Parathyroid adenoma (tissue), 2 donors: ENCODE results near the gene KANSL1L.

Experiments
- H2AFZ ChIP-seq: fragments of 300-600 bp; sonication (generic); one replicate; pipeline ENCODE4 v1.7.0; 2017; ENCODE audit warnings: antibody characterized with exemption, mild to moderate bottlenecking
- H3K27ac ChIP-seq: fragments of 300-600 bp; sonication (generic); one replicate; pipeline ENCODE4 v1.7.0; 2017
- H3K27me3 ChIP-seq: fragments of 300-600 bp; sonication (generic); one replicate; pipeline ENCODE4 v1.7.0; 2017; ENCODE audit warnings: low read length; ENCODE audit not compliant: control insufficient read depth, insufficient read depth
- H3K36me3 ChIP-seq: fragments of 300-600 bp; sonication (generic); one replicate; pipeline ENCODE4 v1.7.0; 2017; ENCODE audit warnings: low read length; ENCODE audit not compliant: control insufficient read depth, insufficient read depth
- H3K4me1 ChIP-seq: fragments of 300-600 bp; sonication (generic); one replicate; pipeline ENCODE4 v1.7.0; 2017; ENCODE audit warnings: control low read depth
- H3K4me2 ChIP-seq: fragments of 300-600 bp; sonication (generic); one replicate; pipeline ENCODE4 v1.7.0; 2017; ENCODE audit warnings: low read length
- H3K4me3 ChIP-seq: fragments of 300-600 bp; sonication (generic); one replicate; pipeline ENCODE4 v1.7.0; 2017; ENCODE audit warnings: low read depth, low read length
- H3K79me2 ChIP-seq: fragments of 300-600 bp; sonication (generic); one replicate; pipeline ENCODE4 v1.7.0; 2017; ENCODE audit warnings: control low read depth
- H3K9ac ChIP-seq: fragments of 300-600 bp; sonication (generic); one replicate; pipeline ENCODE4 v1.7.0; 2017; ENCODE audit warnings: mild to moderate bottlenecking
- H3K9me3 ChIP-seq: fragments of 300-600 bp; sonication (generic); one replicate; pipeline ENCODE4 v1.7.0; 2017; ENCODE audit warnings: low read length; ENCODE audit not compliant: control insufficient read depth
- TF ChIP-seq, protein P1 (sequence below): fragments of 300-600 bp; sonication (generic); IDR thresholded peaks from one replicate; pipeline ENCODE4 v1.7.0; 2017; ENCODE audit warnings: antibody characterized with exemption, mild to moderate bottlenecking
- donor health status: primary hyperparathyroidism.

Gene KANSL1L, protein sequence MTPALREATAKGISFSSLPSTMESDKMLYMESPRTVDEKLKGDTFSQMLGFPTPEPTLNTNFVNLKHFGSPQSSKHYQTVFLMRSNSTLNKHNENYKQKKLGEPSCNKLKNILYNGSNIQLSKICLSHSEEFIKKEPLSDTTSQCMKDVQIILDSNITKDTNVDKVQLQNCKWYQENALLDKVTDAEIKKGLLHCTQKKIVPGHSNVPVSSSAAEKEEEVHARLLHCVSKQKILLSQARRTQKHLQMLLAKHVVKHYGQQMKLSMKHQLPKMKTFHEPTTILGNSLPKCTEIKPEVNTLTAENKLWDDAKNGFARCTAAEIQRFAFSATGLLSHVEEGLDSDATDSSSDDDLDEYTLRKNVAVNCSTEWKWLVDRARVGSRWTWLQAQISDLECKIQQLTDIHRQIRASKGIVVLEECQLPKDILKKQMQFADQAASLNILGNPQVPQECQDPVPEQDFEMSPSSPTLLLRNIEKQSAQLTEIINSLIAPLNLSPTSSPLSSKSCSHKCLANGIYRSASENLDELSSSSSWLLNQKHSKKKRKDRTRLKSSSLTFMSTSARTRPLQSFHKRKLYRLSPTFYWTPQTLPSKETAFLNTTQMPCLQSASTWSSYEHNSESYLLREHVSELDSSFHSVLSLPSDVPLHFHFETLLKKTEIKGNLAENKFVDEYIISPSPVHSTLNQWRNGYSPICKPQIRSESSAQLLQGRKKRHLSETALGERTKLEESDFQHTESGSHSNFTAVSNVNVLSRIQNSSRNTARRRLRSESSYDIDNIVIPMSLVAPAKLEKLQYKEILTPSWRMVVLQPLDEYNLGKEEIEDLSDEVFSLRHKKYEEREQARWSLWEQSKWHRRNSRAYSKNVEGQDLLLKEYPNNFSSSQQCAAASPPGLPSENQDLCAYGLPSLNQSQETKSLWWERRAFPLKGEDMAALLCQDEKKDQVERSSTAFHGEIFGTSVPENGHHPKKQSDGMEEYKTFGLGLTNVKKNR

DNA sequence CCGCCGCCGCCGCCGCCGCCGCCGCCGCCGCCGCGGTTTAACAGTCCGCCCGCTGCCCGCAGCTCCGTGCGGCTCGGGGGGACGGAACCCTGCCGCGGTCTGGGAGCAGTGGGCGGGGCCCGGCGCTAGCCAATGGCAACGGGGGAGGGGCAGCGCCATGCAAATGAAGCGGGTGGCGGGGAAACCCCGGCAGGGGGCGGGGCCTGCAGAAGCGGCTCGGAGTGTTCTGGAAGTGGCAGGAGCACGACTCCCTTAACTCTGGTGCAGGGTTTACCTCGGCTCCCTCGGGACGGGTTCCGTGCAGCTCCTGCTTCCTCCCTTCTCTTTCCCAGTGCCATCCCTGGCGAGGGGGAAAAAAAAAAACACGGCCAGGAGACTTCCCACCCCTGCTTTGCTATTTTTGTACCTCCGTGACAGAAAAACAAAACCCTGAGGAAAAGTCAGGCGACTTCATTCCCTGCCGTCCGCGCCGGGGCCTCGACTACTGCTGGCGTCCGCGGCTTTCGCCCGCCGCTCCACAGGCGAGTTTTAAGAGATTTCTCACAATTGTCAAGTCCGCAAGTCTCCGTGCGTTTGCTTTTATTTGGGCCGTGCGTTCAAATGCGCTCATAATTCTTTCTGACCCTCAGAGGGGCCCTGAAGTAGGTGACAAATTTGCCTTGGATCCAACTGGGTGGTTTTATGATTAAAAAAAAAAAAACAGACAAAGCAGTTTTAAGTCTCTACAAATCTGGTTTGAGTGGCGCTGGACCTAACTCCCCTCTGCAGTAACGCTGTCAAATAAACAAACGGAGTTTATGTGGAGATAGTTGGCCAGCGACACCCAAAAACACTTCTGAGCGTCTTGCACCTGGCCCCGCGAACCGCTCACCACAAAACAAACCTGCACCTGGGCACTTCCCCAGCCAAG, at the start of gene KANSL1L:
KANSL1L (minus strand) TSS at position 101 of the 910 bp plus-strand sequence. CDS start 16,827 bp downstream, outside the sequence.
- H3K9me3 ChIP-seq, result peaks cover 4% of the 10 kb centered on the region
- peak within 1 kb of the TSS; percentile 100 for H3K27ac ChIP-seq
- H3K9ac ChIP-seq, result peak within 1 kb of the TSS; percentile 97
- H3K4me1 ChIP-seq, result peaks cover 19% of the 10 kb centered on the region
- TF ChIP-seq, protein P1, sequence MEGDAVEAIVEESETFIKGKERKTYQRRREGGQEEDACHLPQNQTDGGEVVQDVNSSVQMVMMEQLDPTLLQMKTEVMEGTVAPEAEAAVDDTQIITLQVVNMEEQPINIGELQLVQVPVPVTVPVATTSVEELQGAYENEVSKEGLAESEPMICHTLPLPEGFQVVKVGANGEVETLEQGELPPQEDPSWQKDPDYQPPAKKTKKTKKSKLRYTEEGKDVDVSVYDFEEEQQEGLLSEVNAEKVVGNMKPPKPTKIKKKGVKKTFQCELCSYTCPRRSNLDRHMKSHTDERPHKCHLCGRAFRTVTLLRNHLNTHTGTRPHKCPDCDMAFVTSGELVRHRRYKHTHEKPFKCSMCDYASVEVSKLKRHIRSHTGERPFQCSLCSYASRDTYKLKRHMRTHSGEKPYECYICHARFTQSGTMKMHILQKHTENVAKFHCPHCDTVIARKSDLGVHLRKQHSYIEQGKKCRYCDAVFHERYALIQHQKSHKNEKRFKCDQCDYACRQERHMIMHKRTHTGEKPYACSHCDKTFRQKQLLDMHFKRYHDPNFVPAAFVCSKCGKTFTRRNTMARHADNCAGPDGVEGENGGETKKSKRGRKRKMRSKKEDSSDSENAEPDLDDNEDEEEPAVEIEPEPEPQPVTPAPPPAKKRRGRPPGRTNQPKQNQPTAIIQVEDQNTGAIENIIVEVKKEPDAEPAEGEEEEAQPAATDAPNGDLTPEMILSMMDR, result no peak
- H3K4me3 ChIP-seq, result peak within 1 kb of the TSS; percentile 100
- peaks cover 42% of the 10 kb centered on the region for H3K79me2 ChIP-seq
- H3K36me3 ChIP-seq, result peaks cover 12% of the 10 kb centered on the region
- H3K27me3 ChIP-seq, result no peaks in the 10 kb centered on the region
- no peak within 1 kb of the TSS for H2AFZ ChIP-seq
- H3K4me2 ChIP-seq, result peak within 1 kb of the TSS; percentile 91

DNA sequence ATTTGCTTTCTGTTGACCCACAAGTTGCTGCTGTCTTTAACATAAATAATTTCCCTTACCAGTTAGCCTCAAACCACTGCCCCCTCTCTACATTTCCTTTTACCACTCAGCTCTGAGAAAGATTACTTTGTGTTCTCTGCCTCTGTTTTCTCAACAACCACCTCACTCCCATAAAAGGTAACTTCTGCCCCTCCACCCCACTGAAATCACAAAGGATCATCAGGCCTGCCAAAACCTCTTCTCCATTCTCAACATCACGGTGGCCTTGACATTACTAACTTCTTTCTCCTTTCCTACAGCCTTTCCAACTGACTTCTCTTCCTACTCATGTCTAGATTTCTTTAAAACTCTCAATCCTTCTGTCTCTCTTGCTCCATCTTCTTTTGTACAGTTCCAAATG, 43.9 kb upstream of the KANSL1L start:
- no peak overlapping the region for H3K9ac ChIP-seq

DNA sequence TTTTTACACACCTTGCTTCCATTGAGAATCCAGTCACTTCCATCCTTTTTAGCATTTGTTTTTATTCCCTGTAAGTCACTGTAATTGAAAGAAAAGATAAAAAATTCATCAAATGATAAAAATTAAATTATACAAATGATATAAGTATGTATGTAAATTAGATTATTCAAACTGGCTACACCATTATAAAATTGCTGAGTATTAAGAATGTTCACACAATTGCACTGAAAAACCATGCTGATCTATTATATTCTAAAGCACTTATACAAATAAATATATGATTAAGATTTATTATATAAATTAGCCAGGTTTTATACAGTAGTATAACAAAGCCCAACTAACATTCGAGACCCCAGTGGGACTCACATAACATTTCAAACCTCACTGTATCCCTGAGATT, 39.0 kb upstream of the KANSL1L start:
- no peak overlapping the region for H3K9ac ChIP-seq
- H3K4me2 ChIP-seq, result no peak overlapping the region
- no peaks in the 10 kb centered on the region for H3K36me3 ChIP-seq
- no peak overlapping the region for H3K4me3 ChIP-seq
- H3K27me3 ChIP-seq, result no peaks in the 10 kb centered on the region
- no peak overlapping the region for H2AFZ ChIP-seq
- H3K9me3 ChIP-seq, result no peaks in the 10 kb centered on the region
- no peak overlapping the region for H3K27ac ChIP-seq
- TF ChIP-seq, protein P1, result no peak
- no peaks in the 10 kb centered on the region for H3K4me1 ChIP-seq
- peaks cover 18% of the 10 kb centered on the region for H3K79me2 ChIP-seq

More for the DNA sequence above, 43.9 kb upstream of the KANSL1L start:
- no peak overlapping the region for H3K4me3 ChIP-seq
- H3K27ac ChIP-seq, result no peak overlapping the region
- no peak overlapping the region for H2AFZ ChIP-seq
- peaks cover 5% of the 10 kb centered on the region for H3K79me2 ChIP-seq
- H3K36me3 ChIP-seq, result no peaks in the 10 kb centered on the region
- no peaks in the 10 kb centered on the region for H3K27me3 ChIP-seq
- no peaks in the 10 kb centered on the region for H3K9me3 ChIP-seq
- H3K4me2 ChIP-seq, result no peak overlapping the region
- TF ChIP-seq, protein P1, result no peak
- no peaks in the 10 kb centered on the region for H3K4me1 ChIP-seq

DNA sequence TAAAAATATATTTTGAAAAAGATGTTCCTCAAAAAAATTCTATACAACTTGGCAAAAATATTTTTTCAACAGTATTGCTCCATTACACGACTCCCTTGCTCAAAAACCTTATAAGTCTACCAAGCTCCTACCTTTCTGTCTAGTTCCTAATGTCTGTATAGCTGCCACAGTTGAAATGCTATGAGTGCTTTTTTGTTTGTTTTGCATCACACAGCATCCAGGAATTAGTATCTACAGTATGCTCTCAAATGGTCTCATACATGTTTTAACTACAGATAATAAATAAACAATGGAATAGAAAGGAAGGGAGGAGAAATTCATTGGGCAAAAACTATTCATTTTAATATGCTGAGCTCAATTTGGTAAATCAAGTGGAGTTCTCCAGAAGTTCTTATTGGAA, 36.7 kb upstream of the KANSL1L start:
- peaks cover 21% of the 10 kb centered on the region for H3K79me2 ChIP-seq
- H3K4me2 ChIP-seq, result no peak overlapping the region
- H3K36me3 ChIP-seq, result no peaks in the 10 kb centered on the region
- no peak overlapping the region for H3K27ac ChIP-seq
- no peak overlapping the region for H3K9ac ChIP-seq
- H3K4me3 ChIP-seq, result no peak overlapping the region
- H2AFZ ChIP-seq, result no peak overlapping the region
- no peaks in the 10 kb centered on the region for H3K27me3 ChIP-seq
- no peaks in the 10 kb centered on the region for H3K9me3 ChIP-seq
- peaks cover 7% of the 10 kb centered on the region for H3K4me1 ChIP-seq
- TF ChIP-seq, protein P1, result no peak
